ENCODE measurements around the gene CD2.

GRCh38 chr1:116760487-116760886 is 6.3 kb downstream of the CD2 start:
- TF ChIP-seq CTCF (IDR thresholded peaks at IDR 0.05) (no peak), EP300 (IDR thresholded peaks at IDR 0.05) (no peak)

All from tibial nerve (tissue), 4 donors.